Astrocyte of the cerebellum (primary cell): ENCODE results near the gene MSMP.

ENCODE experiments used
- DNase-seq: peaks from one replicate; pipeline ENCODE4 v3.0.0-alpha.2; 2011; ENCODE audit warnings: low read depth
- H3K4me3 ChIP-seq: 2 replicates; pipeline ENCODE4 v1.5.1; 2011; ENCODE audit warnings: mild to moderate bottlenecking, low read depth, low read length, moderate library complexity
- in situ Hi-C: cut with HindIII; loops from 2 replicates; pipeline ENCODE4 v1.10.0; 2017; ENCODE audit warnings: low sequenced_read_pairs
- TF ChIP-seq, protein P1 (sequence below): IDR thresholded peaks from 2 replicates; pipeline ENCODE4 v1.5.1; 2012; ENCODE audit warnings: low read length, low read depth, moderate library complexity, mild to moderate bottlenecking; ENCODE audit errors: missing control alignments

The MSMP gene

DNA sequence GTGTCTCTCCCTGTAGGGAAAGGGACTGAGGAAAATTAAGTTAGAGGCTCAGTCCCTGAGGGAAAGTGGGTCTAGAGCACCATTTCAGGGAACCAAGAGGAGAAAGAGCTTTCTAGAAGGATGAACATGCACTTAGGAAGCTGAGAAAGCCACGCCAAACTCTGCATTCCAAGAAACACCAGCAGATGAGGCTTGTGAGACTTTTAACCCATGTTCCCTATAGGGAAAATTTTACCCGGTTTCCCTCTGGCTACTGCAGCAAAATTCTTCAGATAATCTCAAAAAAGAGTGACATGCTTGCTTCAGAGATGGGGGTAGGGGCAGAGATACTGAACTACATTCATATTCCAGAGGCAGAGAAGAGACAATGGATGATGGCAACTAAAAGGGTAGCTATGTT is 30.6 kb downstream of the MSMP start:
- no peak overlapping the region for H3K4me3 ChIP-seq
- TF ChIP-seq, protein P1, sequence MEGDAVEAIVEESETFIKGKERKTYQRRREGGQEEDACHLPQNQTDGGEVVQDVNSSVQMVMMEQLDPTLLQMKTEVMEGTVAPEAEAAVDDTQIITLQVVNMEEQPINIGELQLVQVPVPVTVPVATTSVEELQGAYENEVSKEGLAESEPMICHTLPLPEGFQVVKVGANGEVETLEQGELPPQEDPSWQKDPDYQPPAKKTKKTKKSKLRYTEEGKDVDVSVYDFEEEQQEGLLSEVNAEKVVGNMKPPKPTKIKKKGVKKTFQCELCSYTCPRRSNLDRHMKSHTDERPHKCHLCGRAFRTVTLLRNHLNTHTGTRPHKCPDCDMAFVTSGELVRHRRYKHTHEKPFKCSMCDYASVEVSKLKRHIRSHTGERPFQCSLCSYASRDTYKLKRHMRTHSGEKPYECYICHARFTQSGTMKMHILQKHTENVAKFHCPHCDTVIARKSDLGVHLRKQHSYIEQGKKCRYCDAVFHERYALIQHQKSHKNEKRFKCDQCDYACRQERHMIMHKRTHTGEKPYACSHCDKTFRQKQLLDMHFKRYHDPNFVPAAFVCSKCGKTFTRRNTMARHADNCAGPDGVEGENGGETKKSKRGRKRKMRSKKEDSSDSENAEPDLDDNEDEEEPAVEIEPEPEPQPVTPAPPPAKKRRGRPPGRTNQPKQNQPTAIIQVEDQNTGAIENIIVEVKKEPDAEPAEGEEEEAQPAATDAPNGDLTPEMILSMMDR, result no peak
- DNase-seq, result no peak
- in situ Hi-C loops, result no loop called here

GRCh38 chr9:35719546-35719945 is 34.5 kb downstream of the MSMP start:
- TF ChIP-seq, protein P1, result no peak
- H3K4me3 ChIP-seq, result no peak overlapping the region
- DNase-seq, result no peak
- in situ Hi-C loops, result no loop called here

DNA sequence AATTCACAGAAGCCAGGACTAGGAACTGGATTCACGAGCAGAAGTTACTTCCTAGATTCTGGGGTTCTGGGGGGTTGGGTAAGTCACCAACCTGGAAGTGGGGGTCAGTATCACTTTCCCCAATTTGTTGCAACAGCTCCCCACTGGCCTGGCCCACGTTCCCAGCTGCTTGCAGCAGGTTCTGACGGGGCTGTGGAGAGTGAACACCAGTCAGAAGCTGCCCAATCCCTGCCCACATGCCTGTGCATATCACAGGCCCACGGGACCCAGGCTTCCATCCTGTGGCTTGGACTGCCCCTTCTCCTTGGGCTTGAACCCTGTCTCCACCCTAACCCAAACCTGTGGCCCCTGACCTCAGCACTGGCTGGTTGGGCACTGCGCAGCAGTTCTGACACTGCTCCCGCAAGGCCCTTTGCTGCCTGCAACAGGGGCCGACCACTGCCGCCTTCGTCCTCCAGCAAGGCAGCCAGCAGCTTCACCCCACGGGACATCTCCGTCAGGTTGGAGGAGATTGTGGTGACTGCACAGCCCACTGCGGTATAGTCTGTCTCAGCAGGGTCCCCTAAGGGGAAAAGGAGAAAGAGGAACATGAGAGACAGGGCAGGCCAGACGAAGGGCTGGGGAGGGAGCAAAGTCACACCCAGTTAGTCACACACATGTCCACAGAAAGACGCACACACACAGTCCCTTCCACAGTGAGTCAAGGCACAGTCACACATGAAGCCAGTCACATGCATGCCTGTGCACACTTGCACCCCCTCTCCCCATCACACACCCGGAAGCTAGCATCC is 35.2 kb downstream of the MSMP start:
- no peak for DNase-seq
- no peak overlapping the region for H3K4me3 ChIP-seq
- in situ Hi-C loops, result no loop called here
- TF ChIP-seq, protein P1, result no peak

DNA sequence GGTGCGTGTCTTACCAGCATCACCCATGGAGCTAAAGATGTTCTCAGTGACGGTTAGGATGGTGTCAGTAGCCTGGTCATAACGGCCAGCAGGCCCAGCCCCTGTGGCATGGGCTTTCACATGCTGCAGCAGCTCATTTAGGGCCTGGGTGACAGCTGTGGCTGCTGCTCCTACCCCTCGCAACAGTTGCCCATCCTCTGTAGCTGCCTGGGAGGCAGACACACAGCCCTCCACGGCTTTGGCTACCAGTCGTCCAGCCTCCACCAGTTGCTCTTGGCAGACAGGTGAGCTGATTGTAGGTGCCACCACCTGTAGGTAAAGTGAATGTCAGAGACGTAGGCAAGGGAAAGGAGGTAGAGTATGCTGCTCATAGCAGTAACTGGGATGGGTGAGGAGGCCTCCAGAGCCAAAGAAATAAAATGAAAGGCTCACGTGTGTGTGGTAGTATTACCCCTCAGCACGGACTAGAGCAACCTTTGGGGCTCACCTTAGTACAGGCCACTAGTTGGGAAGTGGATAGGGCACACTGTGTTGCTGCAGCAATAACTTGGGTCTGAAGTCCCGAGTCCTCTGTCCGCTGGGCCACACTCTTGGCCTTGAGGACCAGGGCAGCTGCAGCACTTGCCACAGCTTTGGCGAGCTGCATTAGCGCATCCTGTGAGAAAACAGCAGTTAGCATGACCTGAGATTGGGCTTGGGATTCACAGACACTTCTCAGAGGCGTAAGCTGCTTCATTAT is 36.8 kb downstream of the MSMP start:
- no peak for DNase-seq
- H3K4me3 ChIP-seq, result no peak overlapping the region
- TF ChIP-seq, protein P1, result no peak
- in situ Hi-C loops, result no loop called here

DNA sequence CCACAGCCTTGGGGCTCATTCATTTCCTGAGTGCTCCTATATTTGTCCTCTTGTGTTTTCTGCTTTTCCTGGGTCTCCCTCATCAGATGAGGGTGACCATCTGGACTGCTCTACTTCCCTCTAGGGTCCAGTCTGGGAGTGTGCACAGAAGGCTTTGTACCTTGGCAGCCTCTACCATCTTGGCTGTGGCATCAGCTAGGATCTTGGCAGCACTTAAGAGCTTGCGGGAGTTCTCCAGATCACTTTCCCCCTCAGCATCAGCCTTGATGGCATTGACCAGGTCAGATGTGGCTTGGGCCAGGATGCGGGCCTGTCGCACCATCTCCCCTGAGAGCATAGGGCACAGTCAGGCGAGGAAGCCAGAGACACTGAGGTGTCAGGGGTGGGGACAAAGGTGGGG is 37.8 kb downstream of the MSMP start:
- DNase-seq, result no peak
- in situ Hi-C loops, result no loop called here
- TF ChIP-seq, protein P1, result peak; percentile 25
- no peak overlapping the region for H3K4me3 ChIP-seq

DNA sequence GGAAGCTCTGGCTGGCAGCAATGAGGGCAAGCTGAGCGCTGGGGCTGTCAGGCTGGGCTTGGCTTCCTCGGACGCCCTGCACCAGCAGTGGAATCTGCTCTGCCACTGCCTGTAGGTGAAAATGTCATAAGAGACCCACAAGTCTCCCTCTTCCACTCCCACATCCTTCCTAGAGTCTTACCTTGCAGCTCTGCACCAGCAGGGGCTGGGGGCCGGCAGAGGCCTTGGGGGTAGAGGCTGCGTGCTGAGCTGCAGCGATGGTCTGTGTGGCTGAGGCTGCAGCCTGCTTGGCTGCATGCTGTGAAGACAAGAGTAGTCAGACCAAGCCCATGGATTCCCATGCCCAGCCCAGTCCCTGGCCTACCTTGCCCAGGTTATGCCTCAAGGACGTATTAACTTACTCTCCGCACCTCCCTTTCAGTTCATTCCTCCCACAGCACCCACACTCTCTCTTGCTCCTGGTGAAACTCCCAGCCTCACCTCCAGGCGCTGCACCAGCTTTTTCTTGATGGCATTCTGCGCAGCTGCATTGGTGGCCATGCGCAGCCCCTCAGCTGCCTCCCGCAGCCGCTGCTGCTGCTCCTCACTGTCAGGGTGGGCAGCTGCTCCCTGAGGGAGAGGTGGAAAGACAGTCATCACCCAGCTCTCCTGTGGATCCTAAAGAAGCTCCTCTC is 39.4 kb downstream of the MSMP start:
- H3K4me3 ChIP-seq, result no peak overlapping the region
- in situ Hi-C loops, result loop anchor here (5.0 kb wide), 1 partner anchor 37 kb away; no protein-coding TSS in a partner anchor
- no peak for DNase-seq
- TF ChIP-seq, protein P1, result no peak
